ENCODE measurements around the gene PLSCR5. TPM values are rescaled to one million over a fixed set of nuclear protein-coding genes. Genes with fewer than 3 reads are reported as not detected.

PLSCR5 gene
- total RNA-seq, 1 donor from 2014 or later, result not detected

GRCh38 chr3:146550743-146551510 lies 54.2 kb downstream of the PLSCR5 start:
- H3K4me1 ChIP-seq, result no peaks in the 10 kb centered on the region
- no peak overlapping the region for H3K4me3 ChIP-seq
- H3K36me3 ChIP-seq, result no peaks in the 10 kb centered on the region
- no peak overlapping the region for H2AFZ ChIP-seq (replicated peaks)
- H3F3A ChIP-seq (ENCODE audit: low read depth), result no peaks in the 10 kb centered on the region
- no peaks in the 10 kb centered on the region for H3K9me3 ChIP-seq (ENCODE audit: low read depth)
- H3K9ac ChIP-seq, result no peak overlapping the region
- no peak for TF ChIP-seq EZH2phosphoT487 (IDR thresholded peaks at IDR 0.05)
- TF ChIP-seq EZH2 (IDR thresholded peaks at IDR 0.05), result no peak
- no peak for TF ChIP-seq CTCF (IDR thresholded peaks at IDR 0.05)
- H3K27me3 ChIP-seq, result no peaks in the 10 kb centered on the region
- Mint-ChIP-seq H3K4me3 (no peak overlapping the region), H3K36me3 (no peaks in the 10 kb centered on the region), H3K27me3 (ENCODE audit: insufficient read depth, low read depth) (no peaks in the 10 kb centered on the region), H3K27ac (no peak overlapping the region), H3K9me3 (no peaks in the 10 kb centered on the region), H3K4me1 (no peaks in the 10 kb centered on the region)
- H4K20me1 ChIP-seq (ENCODE audit: low read depth), result no peaks in the 10 kb centered on the region
- no peak overlapping the region for H3K27ac ChIP-seq
- no peak overlapping the region for H3K4me2 ChIP-seq
- no peaks in the 10 kb centered on the region for H3K79me2 ChIP-seq (ENCODE audit: low read depth)
- no peak for DNase-seq (ENCODE audit: low spot score)

- H3F3A ChIP-seq (ENCODE audit: low read depth), result no peaks in the 10 kb centered on the region
- no peaks in the 10 kb centered on the region for H3K79me2 ChIP-seq (ENCODE audit: low read depth)
- peaks cover 3% of the 10 kb centered on the region for H3K27me3 ChIP-seq
- no peak for DNase-seq (ENCODE audit: low spot score)
- Mint-ChIP-seq H3K36me3 (no peaks in the 10 kb centered on the region), H3K27ac (no peak overlapping the region), H3K27me3 (ENCODE audit: insufficient read depth, low read depth) (no peaks in the 10 kb centered on the region), H3K4me3 (no peak overlapping the region), H3K4me1 (peaks cover 2% of the 10 kb centered on the region), H3K9me3 (no peaks in the 10 kb centered on the region)
- H3K9me3 ChIP-seq (ENCODE audit: low read depth), result no peaks in the 10 kb centered on the region
- no peak overlapping the region for H3K4me3 ChIP-seq
- H2AFZ ChIP-seq (replicated peaks), result no peak overlapping the region
- TF ChIP-seq CTCF (IDR thresholded peaks at IDR 0.05) (no peak), EZH2phosphoT487 (IDR thresholded peaks at IDR 0.05) (no peak), EZH2 (IDR thresholded peaks at IDR 0.05) (no peak)
- no peaks in the 10 kb centered on the region for H3K36me3 ChIP-seq
- H3K9ac ChIP-seq, result no peak overlapping the region
- no peak overlapping the region for H3K4me2 ChIP-seq
- no peaks in the 10 kb centered on the region for H4K20me1 ChIP-seq (ENCODE audit: low read depth)
- no peak overlapping the region for H3K27ac ChIP-seq
- no peaks in the 10 kb centered on the region for H3K4me1 ChIP-seq
Measured at GRCh38 chr3:146550070-146550615, 55.0 kb downstream of the PLSCR5 start.

DNA sequence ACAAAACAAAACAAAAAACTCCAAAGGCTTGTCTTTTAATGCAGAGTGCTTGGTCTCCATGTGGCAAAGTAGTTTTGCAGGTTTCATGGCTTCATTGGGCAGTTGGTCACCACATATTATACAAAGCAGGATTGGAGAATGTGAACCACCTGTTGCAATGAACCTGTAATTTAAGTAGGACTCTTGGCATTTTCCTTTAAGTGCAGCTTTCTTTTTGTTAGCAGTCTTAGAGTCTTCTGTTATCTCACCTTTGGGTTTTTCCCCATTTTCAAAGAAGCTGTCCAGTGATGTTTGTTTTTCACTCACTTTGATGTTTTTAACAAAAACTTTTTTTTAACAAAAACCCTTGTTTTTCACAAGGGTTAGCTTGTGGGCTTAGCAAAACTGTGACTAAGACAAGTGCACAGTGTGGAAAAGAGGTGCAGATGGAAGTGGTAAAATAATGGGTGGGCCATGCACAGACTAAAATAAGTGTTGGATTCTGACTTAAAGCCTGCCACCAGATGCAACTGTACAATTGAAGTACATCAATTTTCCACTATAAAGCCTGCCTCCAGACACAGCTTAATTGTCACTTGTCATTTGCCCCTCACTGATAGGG lies 57.8 kb downstream of the PLSCR5 start:
- Mint-ChIP-seq H3K4me1 (peaks cover 9% of the 10 kb centered on the region), H3K36me3 (no peaks in the 10 kb centered on the region), H3K27me3 (ENCODE audit: insufficient read depth, low read depth) (no peaks in the 10 kb centered on the region), H3K4me3 (no peak overlapping the region), H3K27ac (no peak overlapping the region), H3K9me3 (no peaks in the 10 kb centered on the region)
- Histone ChIP-seq H4K20me1 (ENCODE audit: low read depth) (no peaks in the 10 kb centered on the region), H3K9me3 (ENCODE audit: low read depth) (no peaks in the 10 kb centered on the region), H2AFZ (replicated peaks) (no peak overlapping the region), H3F3A (ENCODE audit: low read depth) (no peaks in the 10 kb centered on the region), H3K27me3 (peaks cover 3% of the 10 kb centered on the region), H3K4me1 (no peaks in the 10 kb centered on the region), H3K9ac (no peak overlapping the region), H3K27ac (no peak overlapping the region), H3K4me2 (no peak overlapping the region), H3K36me3 (no peaks in the 10 kb centered on the region), H3K4me3 (no peak overlapping the region), H3K79me2 (ENCODE audit: low read depth) (peaks cover 7% of the 10 kb centered on the region)
- TF ChIP-seq EZH2 (IDR thresholded peaks at IDR 0.05) (no peak), EZH2phosphoT487 (IDR thresholded peaks at IDR 0.05) (no peak), CTCF (IDR thresholded peaks at IDR 0.05) (no peak)
- no peak for DNase-seq (ENCODE audit: low spot score)
